Gastroesophageal sphincter (tissue), 4 donors: ENCODE results near the gene SPG7. TPM values are rescaled to one million over a fixed set of nuclear protein-coding genes. Genes with fewer than 3 reads are reported as not detected.

ENCODE experiments used
- ATAC-seq: fragments of 150-250 bp; one replicate; pipeline ENCODE4 v1.9.1; 2016; ENCODE audit warnings: mild to moderate bottlenecking, moderate library complexity
- H3K27ac ChIP-seq, 4 donors: fragments of 200-600 bp; sonication (generic) in 3 of 4; 1 replicate in 3 of 4; 2 replicates in 1 of 4; pipeline ENCODE4 v1.5.1; 2016 to 2019
- H3K27me3 ChIP-seq: fragments of 200-600 bp; sonication (generic); one replicate; pipeline ENCODE4 v1.5.1; 2019
- H3K36me3 ChIP-seq, 2 donors: fragments of 200-600 bp; sonication (generic); one replicate each; pipeline ENCODE4 v1.5.1; 2019; ENCODE audit warnings: control low read depth in 1 of 2
- H3K4me1 ChIP-seq, 3 donors: fragments of 200-600 bp; sonication (generic); 1 replicate in 2 of 3; 2 replicates in 1 of 3; pipeline ENCODE4 v1.5.1; 2016 to 2019; ENCODE audit warnings: control low read depth in 2 of 3
- H3K4me3 ChIP-seq, 2 donors: fragments of 200-600 bp; sonication (generic); one replicate each; pipeline ENCODE4 v1.5.1; 2019; ENCODE audit warnings: mild to moderate bottlenecking in 1 of 2, moderate library complexity in 1 of 2
- H3K9me3 ChIP-seq, 3 donors: fragments of 200-600 bp; sonication (generic); one replicate each; pipeline ENCODE4 v1.5.1; 2017 to 2019; ENCODE audit warnings: control low read depth in 2 of 3
- CTCF ChIP-seq, 4 experiments: fragments of 200-600 bp in 2 of 4; fragments of 450-650 bp in 2 of 4; sonication (generic) in 1 of 4; IDR thresholded peaks; one replicate each; pipeline ENCODE4 v1.5.1; 2017 to 2019; ENCODE audit warnings: antibody characterized with exemption in 4 of 4, mild to moderate bottlenecking in 2 of 4, moderate library complexity in 2 of 4
- EP300 ChIP-seq: sonication (generic); formaldehyde crosslinking; IDR thresholded peaks from one replicate; pipeline ENCODE4 v1.6.1; 2017; ENCODE audit warnings: antibody characterized with exemption, mild to moderate bottlenecking
- POLR2A ChIP-seq, 2 donors: fragments of 450-650 bp; IDR thresholded peaks; one replicate each; pipeline ENCODE4 v1.6.1; 2017; ENCODE audit warnings: antibody characterized with exemption in 2 of 2, mild to moderate bottlenecking in 2 of 2, moderate library complexity in 1 of 2
- POLR2AphosphoS5 ChIP-seq: sonication (generic); formaldehyde crosslinking; IDR thresholded peaks from one replicate; pipeline ENCODE4 v1.6.1; 2017; ENCODE audit warnings: antibody characterized with exemption
- WGBS, 2 donors: methylation state at CpG; one replicate each; pipeline ENCODE4 v1.1.5; 2018; ENCODE audit warnings: low coverage in 1 of 2; 5-methylcytosine and 5-hydroxymethylcytosine counted together
- total RNA-seq, 4 donors: library from RNA; depleted of rRNA; stranded (reverse); fragments of >200 nt; gene quantifications; one replicate each; pipeline ENCODE4 v1.1.0, GENCODE V29; 2016

Gene SPG7
- total RNA-seq, 4 donors from 2014 or later, result 80.9 to 160 (median 98.2) TPM

- WGBS, 2 donors, result 87 to 100% methylated on average over 3 to 4 of the region's 9 CpGs
- H3K27ac ChIP-seq, result no peak overlapping the region
- no peaks in the 10 kb centered on the region for H3K4me1 ChIP-seq
- H3K4me3 ChIP-seq, result no peak overlapping the region
- H3K36me3 ChIP-seq, result peaks cover 0 to 99% of the 10 kb centered on the region in 2 donors
- H3K9me3 ChIP-seq, result no peaks in the 10 kb centered on the region
- ATAC-seq, result no peak
- no peaks in the 10 kb centered on the region for H3K27me3 ChIP-seq
- TF ChIP-seq EP300 (no peak), POLR2AphosphoS5 (no peak)
Measured at GRCh38 chr16:89517128-89517527, 8.9 kb downstream of the SPG7 start.

GRCh38 chr16:89519881-89520280 lies 11.7 kb downstream of the SPG7 start:
- Histone ChIP-seq H3K4me3 (no peak overlapping the region), H3K27me3 (no peaks in the 10 kb centered on the region), H3K9me3 (no peaks in the 10 kb centered on the region), H3K4me1 (no peaks in the 10 kb centered on the region), H3K36me3 (peaks cover 0 to 99% of the 10 kb centered on the region in 2 donors), H3K27ac (no peak overlapping the region)
- WGBS, 2 donors, result 67 to 81% methylated on average over 9 to 13 of the region's 15 CpGs
- no peak for ATAC-seq
- TF ChIP-seq POLR2AphosphoS5 (no peak), CTCF (IDR thresholded peaks at IDR 0.05) (no peak), EP300 (no peak), POLR2A (IDR thresholded peaks at IDR 0.05) (no peak)

- peaks cover 0 to 99% of the 10 kb centered on the region in 2 donors for H3K36me3 ChIP-seq
- TF ChIP-seq CTCF (IDR thresholded peaks at IDR 0.05) (no peak), POLR2A (IDR thresholded peaks at IDR 0.05) (no peak)
- no peak overlapping the region for H3K27ac ChIP-seq
- H3K4me1 ChIP-seq, result no peaks in the 10 kb centered on the region
- H3K9me3 ChIP-seq, result no peaks in the 10 kb centered on the region
- 65 to 89% methylated on average over 6 to 17 of the region's 31 CpGs for WGBS, 2 donors
- no peak for ATAC-seq
- H3K4me3 ChIP-seq, result no peak overlapping the region
- no peaks in the 10 kb centered on the region for H3K27me3 ChIP-seq
Measured at GRCh38 chr16:89522287-89522686, 14.1 kb downstream of the SPG7 start.

GRCh38 chr16:89523680-89524344 lies 15.6 kb downstream of the SPG7 start:
- Histone ChIP-seq H3K4me1 (no peaks in the 10 kb centered on the region), H3K36me3 (peaks cover 0 to 99% of the 10 kb centered on the region in 2 donors), H3K27ac (no peak overlapping the region), H3K4me3 (no peak overlapping the region), H3K27me3 (no peaks in the 10 kb centered on the region), H3K9me3 (no peaks in the 10 kb centered on the region)
- 60 to 70% methylated on average over 1 to 2 of the region's 32 CpGs for WGBS, 2 donors
- TF ChIP-seq POLR2AphosphoS5, result no peak
- no peak for TF ChIP-seq POLR2A (IDR thresholded peaks at IDR 0.05)
- no peak for TF ChIP-seq CTCF (IDR thresholded peaks at IDR 0.05)
- no peak for TF ChIP-seq EP300
- no peak for ATAC-seq

- Histone ChIP-seq H3K9me3 (no peaks in the 10 kb centered on the region), H3K4me3 (no peak overlapping the region), H3K36me3 (peaks cover 0 to 99% of the 10 kb centered on the region in 2 donors), H3K27me3 (no peaks in the 10 kb centered on the region), H3K27ac (no peak overlapping the region), H3K4me1 (no peaks in the 10 kb centered on the region)
- TF ChIP-seq POLR2A (IDR thresholded peaks at IDR 0.05) (no peak), EP300 (no peak), POLR2AphosphoS5 (no peak), CTCF (IDR thresholded peaks at IDR 0.05) (no peak)
- WGBS, 2 donors, result 79 to 84% methylated on average over 12 to 13 of the region's 20 CpGs
- ATAC-seq, result no peak
Measured at GRCh38 chr16:89525146-89525913, 17.1 kb downstream of the SPG7 start.
